NT2/D1 (cell line): ENCODE results near the gene RASAL1.

Experiments
- DNase-seq: peaks from one replicate; pipeline ENCODE4 v3.0.0-alpha.2; 2011; ENCODE audit warnings: low read depth, low spot score
- H3K27me3 ChIP-seq: 2 replicates; pipeline ENCODE4 v1.6.0; 2011; ENCODE audit warnings: mild to moderate bottlenecking; ENCODE audit not compliant: insufficient read length, insufficient read depth
- H3K36me3 ChIP-seq: 2 replicates; pipeline ENCODE4 v1.6.1; 2011; ENCODE audit warnings: mild to moderate bottlenecking, low read length, mixed read lengths; ENCODE audit not compliant: insufficient read depth, insufficient read length
- H3K4me1 ChIP-seq: 2 replicates; pipeline ENCODE4 v1.5.1; 2011; ENCODE audit not compliant: insufficient read depth, insufficient read length
- H3K4me3 ChIP-seq: 2 replicates; pipeline ENCODE4 v1.5.1; 2011; ENCODE audit warnings: low read depth; ENCODE audit not compliant: insufficient read length
- H3K9ac ChIP-seq: 2 replicates; pipeline ENCODE4 v1.6.0; 2011; ENCODE audit warnings: low read depth; ENCODE audit not compliant: insufficient read length
- H3K9me3 ChIP-seq: 2 replicates; pipeline ENCODE4 v1.5.1; 2011; ENCODE audit warnings: mild to moderate bottlenecking, low read length; ENCODE audit not compliant: insufficient read depth
- SUZ12 ChIP-seq: IDR thresholded peaks from 2 replicates; pipeline ENCODE4 v1.6.1; 2011; ENCODE audit not compliant: insufficient read length, insufficient read depth; ENCODE audit errors: extremely low read depth
- YY1 ChIP-seq: IDR thresholded peaks from 2 replicates; pipeline ENCODE4 v1.6.1; 2011; ENCODE audit not compliant: insufficient read length, insufficient read depth
- ZNF274 ChIP-seq: IDR thresholded peaks from 2 replicates; pipeline ENCODE4 v1.6.1; 2011; ENCODE audit warnings: mild to moderate bottlenecking, low read depth, low read length

The RASAL1 gene

GRCh38 chr12:113059071-113059595 lies 76.4 kb downstream of the RASAL1 start:
- no peak for DNase-seq
- peaks cover 20% of the 10 kb centered on the region for H3K4me1 ChIP-seq
- no peak overlapping the region for H3K9ac ChIP-seq
- no peaks in the 10 kb centered on the region for H3K36me3 ChIP-seq
- no peaks in the 10 kb centered on the region for H3K9me3 ChIP-seq
- H3K27me3 ChIP-seq, result peaks cover 95% of the 10 kb centered on the region
- TF ChIP-seq YY1 (no peak), SUZ12 (no peak), ZNF274 (no peak)
- H3K4me3 ChIP-seq, result no peak overlapping the region

DNA sequence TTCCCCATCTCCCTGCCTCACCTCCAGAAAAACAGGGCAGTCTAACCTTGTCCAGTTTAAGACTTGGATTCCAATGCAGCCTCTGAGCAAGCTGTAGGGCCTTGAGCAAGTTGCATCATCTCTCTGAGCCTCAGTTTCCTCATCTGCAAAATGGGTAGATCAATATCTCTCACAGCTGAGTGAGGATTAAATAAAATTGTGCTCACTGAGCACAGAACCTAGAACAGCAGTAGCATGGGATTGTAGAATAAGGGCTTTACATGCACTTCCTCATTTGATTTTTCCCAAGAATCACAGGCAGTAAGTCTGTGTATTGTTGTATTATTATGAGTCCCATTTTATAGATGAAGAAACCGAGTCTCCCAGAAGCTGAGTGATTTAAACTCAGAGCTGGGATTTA lies 77.0 kb downstream of the RASAL1 start:
- H3K9ac ChIP-seq, result no peak overlapping the region
- no peak for TF ChIP-seq YY1
- no peak for TF ChIP-seq ZNF274
- no peak for TF ChIP-seq SUZ12
- H3K27me3 ChIP-seq, result peaks cover 93% of the 10 kb centered on the region
- H3K4me3 ChIP-seq, result no peak overlapping the region
- no peaks in the 10 kb centered on the region for H3K36me3 ChIP-seq
- no peaks in the 10 kb centered on the region for H3K9me3 ChIP-seq
- peaks cover 19% of the 10 kb centered on the region for H3K4me1 ChIP-seq
- no peak for DNase-seq

GRCh38 chr12:113057565-113058485 lies 77.7 kb downstream of the RASAL1 start:
- no peaks in the 10 kb centered on the region for H3K36me3 ChIP-seq
- DNase-seq, result no peak
- TF ChIP-seq YY1 (no peak), SUZ12 (no peak), ZNF274 (no peak)
- peaks cover 11% of the 10 kb centered on the region for H3K4me1 ChIP-seq
- no peaks in the 10 kb centered on the region for H3K9me3 ChIP-seq
- peaks cover 86% of the 10 kb centered on the region for H3K27me3 ChIP-seq
- H3K9ac ChIP-seq, result no peak overlapping the region
- no peak overlapping the region for H3K4me3 ChIP-seq

- peak within 1 kb of the TSS; percentile 61 for H3K4me3 ChIP-seq
- TF ChIP-seq YY1 (no peak), SUZ12 (no peak), ZNF274 (no peak)
- no peaks in the 10 kb centered on the region for H3K9me3 ChIP-seq
- peaks cover 81% of the 10 kb centered on the region for H3K27me3 ChIP-seq
- no peaks in the 10 kb centered on the region for H3K36me3 ChIP-seq
- peak within 1 kb of the TSS; percentile 67 for H3K9ac ChIP-seq
- DNase-seq, result peak; percentile 13
- peaks cover 7% of the 10 kb centered on the region for H3K4me1 ChIP-seq
These were observed 78.7 kb downstream of the RASAL1 start, which contains the start of gene DTX1 for GRCh38 chr12:113056631-113057488. DTX1 (plus strand) TSS chr12:113056730; CDS start chr12:113058193, 1,463 bp downstream.

DNA sequence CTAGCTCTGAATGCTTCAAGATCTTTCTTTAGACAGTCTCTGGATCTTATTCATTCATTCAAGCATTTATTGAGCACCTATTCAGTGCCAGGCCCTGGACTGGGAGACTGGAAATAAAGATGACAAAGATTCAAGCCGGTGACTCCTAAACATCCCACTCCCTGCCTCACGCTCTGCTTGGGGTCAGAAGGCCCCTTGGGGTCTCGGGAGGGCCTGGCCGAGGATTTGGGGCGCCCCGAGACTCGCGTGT lies 79.3 kb downstream of the RASAL1 start:
- TF ChIP-seq ZNF274 (no peak), SUZ12 (no peak), YY1 (no peak)
- H3K9me3 ChIP-seq, result no peaks in the 10 kb centered on the region
- H3K4me1 ChIP-seq, result peaks cover 7% of the 10 kb centered on the region
- H3K36me3 ChIP-seq, result no peaks in the 10 kb centered on the region
- no peak for DNase-seq
- peaks cover 77% of the 10 kb centered on the region for H3K27me3 ChIP-seq
- H3K9ac ChIP-seq, result peak overlapping the region; percentile 67
- peak overlapping the region; percentile 61 for H3K4me3 ChIP-seq

DNA sequence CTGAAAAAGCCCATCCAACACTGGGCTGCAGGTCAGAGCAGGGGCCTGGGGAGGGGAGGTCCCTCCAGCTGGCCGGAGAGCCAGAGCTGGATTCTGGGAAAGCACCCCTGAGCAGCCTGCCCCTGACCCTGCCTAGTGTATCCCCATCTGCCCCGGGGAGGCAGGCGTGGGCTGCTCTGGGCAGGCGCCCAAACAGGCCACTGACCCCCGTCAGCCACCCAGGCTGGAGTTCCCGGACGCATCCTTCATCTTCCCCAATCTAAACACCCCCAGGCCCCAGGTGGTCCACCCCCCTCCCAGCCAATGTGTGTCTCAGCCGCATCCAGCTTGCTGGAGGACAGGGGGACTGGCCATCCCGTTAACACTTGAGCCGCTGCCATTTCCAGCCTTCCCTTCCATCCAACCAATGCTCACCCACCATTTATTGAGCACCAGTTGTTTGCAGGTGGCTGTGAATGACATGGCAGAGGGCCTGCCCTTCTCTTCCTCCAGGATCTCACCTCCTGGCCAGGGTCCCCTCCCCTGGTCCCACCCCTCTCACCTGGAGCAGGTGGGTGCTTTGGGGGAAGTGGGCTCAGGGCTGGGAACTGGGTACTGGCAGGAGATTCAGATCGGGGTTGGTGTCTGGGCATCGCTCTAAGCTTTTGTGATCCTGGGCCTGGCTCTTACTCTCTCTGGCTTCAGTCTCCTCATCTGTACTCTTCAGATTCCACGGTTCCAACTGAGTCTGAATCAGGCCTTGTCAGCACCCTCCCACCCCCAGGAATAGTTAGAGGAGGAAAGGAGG lies 79.8 kb downstream of the RASAL1 start:
- Histone ChIP-seq H3K4me3 (no peak overlapping the region), H3K9me3 (no peaks in the 10 kb centered on the region), H3K9ac (no peak overlapping the region), H3K27me3 (peaks cover 71% of the 10 kb centered on the region), H3K4me1 (peaks cover 7% of the 10 kb centered on the region), H3K36me3 (no peaks in the 10 kb centered on the region)
- DNase-seq, result no peak
- TF ChIP-seq ZNF274 (no peak), SUZ12 (no peak), YY1 (no peak)
